ENCODE data around the gene TRABD2A.

- TF ChIP-seq CTCF (IDR thresholded peaks at IDR 0.05) (no peak), POLR2A (IDR thresholded peaks at IDR 0.05) (no peak)
Measured at GRCh38 chr2:84879584-84880394, 1.1 kb downstream of the TRABD2A start.
